Heart right ventricle (tissue), 16 donors: ENCODE results near the gene DIP2C. TPM values are rescaled to one million over a fixed set of nuclear protein-coding genes. Genes with fewer than 3 reads are reported as not detected.

Experiments used
- ATAC-seq, 8 donors: fragments of 200-7000 bp; cut with Tn5 transposase; one replicate each; pipeline ENCODE4 v1.9.1; 2020; ENCODE audit warnings: mild to moderate bottlenecking in 8 of 8, moderate library complexity in 8 of 8, moderate number of reproducible peaks in 1 of 8
- DNase-seq, 2 donors: peaks; one replicate each; pipeline ENCODE4 v3.0.0-alpha.2; 2020
- H3K27ac ChIP-seq, 10 donors: fragments of 200-600 bp; sonication (generic) in 2 of 10; one replicate each; pipeline versions ENCODE4 v1.5.0 to v1.8.0; 2020 to 2022; ENCODE audit warnings: mild to moderate bottlenecking in 3 of 10
- H3K27me3 ChIP-seq, 7 donors: fragments of 200-600 bp; one replicate each; pipeline ENCODE4 v1.8.0; 2021 to 2022; ENCODE audit warnings: mild to moderate bottlenecking in 2 of 7
- H3K36me3 ChIP-seq, 9 donors: fragments of 200-600 bp; sonication (generic) in 1 of 9; one replicate each; pipeline versions ENCODE4 v1.5.0 to v1.8.0; 2020 to 2022; ENCODE audit warnings: mild to moderate bottlenecking in 2 of 9
- H3K4me1 ChIP-seq, 9 donors: fragments of 200-600 bp; sonication (generic) in 1 of 9; one replicate each; pipeline versions ENCODE4 v1.5.0 to v1.8.0; 2020 to 2022; ENCODE audit warnings: mild to moderate bottlenecking in 4 of 9
- H3K4me3 ChIP-seq, 10 donors: fragments of 200-600 bp; sonication (generic) in 2 of 10; one replicate each; pipeline versions ENCODE4 v1.5.0 to v1.8.0; 2020 to 2022; ENCODE audit warnings: mild to moderate bottlenecking in 7 of 10, moderate library complexity in 2 of 10
- H3K9me3 ChIP-seq, 11 donors: fragments of 200-600 bp in 10 of 11; sonication (generic) in 2 of 11; one replicate each; pipeline versions ENCODE4 v1.5.0 to v1.8.0; 2013 to 2022; ENCODE audit warnings: mild to moderate bottlenecking in 2 of 11, control low read depth in 1 of 11, moderate library complexity in 1 of 11
- CTCF ChIP-seq, 9 donors: fragments of 200-600 bp; sonication (generic) in 2 of 9; IDR thresholded peaks; one replicate each; pipeline versions ENCODE4 v1.5.0 to v1.8.0; 2021 to 2022; ENCODE audit warnings: antibody characterized with exemption in 9 of 9, mild to moderate bottlenecking in 5 of 9, moderate library complexity in 1 of 9
- WGBS, 2 donors: extraction: QIAGEN DNeasy Blood & Tissue Kit; methylation state at CpG; one replicate each; pipeline ENCODE4 v1.1.7; 2013; ENCODE audit warnings: inconsistent platforms in 1 of 2; 5-methylcytosine and 5-hydroxymethylcytosine counted together
- intact Hi-C, 10 donors: fragments of 100-400 bp; cut with DNase I; formaldehyde crosslinking; loops; one replicate each; pipeline versions ENCODE4 v1.11.1 to v1.14.2; 2022
- polyA plus RNA-seq, 2 donors: library from polyadenylated mRNA; stranded (reverse); fragments of 200-250 nt; gene quantifications; one replicate each; pipeline ENCODE4 v1.2.3, GENCODE V29; 2013
- total RNA-seq, 10 donors: library from RNA; stranded (reverse); fragmentation: NEBNext Ultra II Directional in 3 of 10; extraction: Animal tissue kit (Norgen Biotek cat#: 25700) in 3 of 10; gene quantifications; one replicate each; pipeline versions ENCODE4 v1.2.1 to v1.2.4, GENCODE V29; 2021 to 2023
- donor health status: Arrhythmogenic right ventricular cardiomyopathy.
- donor health status: ischemic (EF 13 %, LVEDD 7.1; RV severe dilation, severe dysfunction).
- donor health status: healthy with polysubstance abuse.
- donor health status: DM: no; HTN: yes; CAD: no.
- donor health status: DM: no; HTN: no; CAD: no.
- donor health status: ischemic (EF 25% LVEDD 6.9; RV normal size, moderate dysfunction).
- donor health status: ischemic (EF 25% LVEDD 5.7; RV mildly dilated, moderate dysfunction).
- donor health status: healthy.
- donor health status: DM: yes; HTN: yes; CAD: no.
- donor health status: Ischemic cardiomyopathy.
- donor health status: ischemic (EF 35%, LVEDD 5.7; RV mildly dilated, moderate dysfunction).
- donor health status: nonischemic (EF 11% LVEDD 7.7; RV severe dilation, severe dysfunction).
- donor health status: DM: yes; HTN: yes; CAD: no.
- donor health status: PGD.
- donor health status: ischemic (EF 29% LVEDD 5.4; RV normal size, mild dysfunction).
- donor health status: nonischemic (EF 23%, LVEDD 6.1; RV moderate dilation, normal function).

Gene DIP2C
- total and polyA plus RNA-seq, 12 donors, result 7.1 to 48.2 (median 33.7) TPM

DNA sequence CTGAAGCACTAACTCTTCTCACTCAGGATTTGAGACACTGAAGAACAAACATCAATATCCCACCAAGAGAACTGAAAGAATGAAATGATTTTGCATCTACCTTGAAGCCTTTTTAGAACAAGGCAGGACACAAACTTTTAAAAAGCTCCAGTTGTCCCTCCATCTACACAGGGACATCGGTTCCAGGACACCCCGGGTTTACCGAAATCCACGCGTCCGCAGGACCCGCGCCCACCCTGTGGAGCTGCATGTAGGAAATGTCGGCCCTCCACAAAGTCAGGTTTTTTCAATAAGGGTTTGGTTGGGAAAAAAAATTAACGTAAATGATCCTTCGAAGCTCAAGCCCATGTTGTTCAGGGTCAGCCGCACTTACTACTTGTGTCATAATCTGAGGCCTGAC is 94.0 kb downstream of the DIP2C start:
- intact Hi-C loops, result loop anchor here in 2 of 10 donors (10.0 kb wide), 2 partner anchors 189 to 209 kb away; no protein-coding TSS in a partner anchor
- ATAC-seq (no peak), DNase-seq (no peak)
- WGBS, 2 donors, result 98 to 99% methylated on average over 12 of the region's 12 CpGs
- Histone ChIP-seq H3K36me3 (no peaks in the 10 kb centered on the region), H3K4me1 (peaks cover 0 to 51% (median 17%) of the 10 kb centered on the region in 9 donors), H3K27me3 (no peaks in the 10 kb centered on the region), H3K4me3 (no peak overlapping the region), H3K9me3 (no peaks in the 10 kb centered on the region), H3K27ac (no peak overlapping the region)
- TF ChIP-seq CTCF (IDR thresholded peaks at IDR 0.05), result no peak

GRCh38 chr10:594584-595270 is 94.7 kb downstream of the DIP2C start:
- H3K4me1 ChIP-seq, result peaks cover 0 to 48% (median 16%) of the 10 kb centered on the region in 9 donors
- no peak overlapping the region for H3K27ac ChIP-seq
- no peak overlapping the region for H3K4me3 ChIP-seq
- no peak for TF ChIP-seq CTCF (IDR thresholded peaks at IDR 0.05)
- ATAC-seq (no peak), DNase-seq (no peak)
- no peaks in the 10 kb centered on the region for H3K27me3 ChIP-seq
- no peaks in the 10 kb centered on the region for H3K9me3 ChIP-seq
- no peaks in the 10 kb centered on the region for H3K36me3 ChIP-seq
- intact Hi-C loops, result loop anchor here in 3 of 10 donors (5.0 to 10.0 kb wide), 3 partner anchors 82 to 210 kb away; no protein-coding TSS in a partner anchor
- WGBS, 2 donors, result 94 to 97% methylated on average over 28 of the region's 28 CpGs

DNA sequence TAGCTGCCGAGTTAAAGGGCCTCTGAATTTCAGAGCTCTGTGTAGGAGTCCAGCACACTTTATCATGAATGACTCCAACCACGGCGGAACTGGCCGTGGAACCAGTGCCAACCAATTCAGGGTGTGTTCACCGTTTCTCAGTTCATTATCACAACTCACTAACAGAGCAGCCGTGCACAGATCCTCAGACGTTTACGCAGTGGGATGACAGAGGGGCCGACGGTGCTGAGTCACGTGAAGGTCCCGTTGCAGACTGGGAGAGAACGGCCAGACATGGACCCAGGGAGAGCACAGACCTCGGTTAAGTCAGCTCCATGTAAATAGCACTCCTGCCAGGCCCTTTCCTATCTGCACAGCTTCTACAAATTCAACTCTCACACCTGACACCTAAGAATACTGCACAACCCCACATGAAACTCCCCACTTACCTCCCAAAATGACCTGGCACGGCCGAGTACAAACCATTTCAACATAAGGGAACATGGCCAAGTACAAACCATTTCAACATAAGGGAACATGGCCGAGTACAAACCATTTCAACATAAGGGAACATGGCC is 95.5 kb downstream of the DIP2C start:
- Histone ChIP-seq H3K4me1 (peaks cover under 1 to 43% (median 16%) of the 10 kb centered on the region in 9 donors), H3K27ac (peak overlapping the region in 5 of 10 donors; percentile 0 to 42 (median 22)), H3K27me3 (no peaks in the 10 kb centered on the region), H3K36me3 (no peaks in the 10 kb centered on the region), H3K9me3 (no peaks in the 10 kb centered on the region), H3K4me3 (peak overlapping the region in 1 of 10 donors; percentile 6)
- DNase-seq (peak in 1 of 2 donors; percentile 34), ATAC-seq (peak; percentile 34 to 86 (median 68))
- WGBS, 2 donors, result 47 to 54% methylated on average over 17 of the region's 17 CpGs
- no peak for TF ChIP-seq CTCF (IDR thresholded peaks at IDR 0.05)
- intact Hi-C loops, result loop anchor here in 3 of 10 donors (5.0 to 10.0 kb wide), 3 partner anchors 82 to 211 kb away; no protein-coding TSS in a partner anchor

DNA sequence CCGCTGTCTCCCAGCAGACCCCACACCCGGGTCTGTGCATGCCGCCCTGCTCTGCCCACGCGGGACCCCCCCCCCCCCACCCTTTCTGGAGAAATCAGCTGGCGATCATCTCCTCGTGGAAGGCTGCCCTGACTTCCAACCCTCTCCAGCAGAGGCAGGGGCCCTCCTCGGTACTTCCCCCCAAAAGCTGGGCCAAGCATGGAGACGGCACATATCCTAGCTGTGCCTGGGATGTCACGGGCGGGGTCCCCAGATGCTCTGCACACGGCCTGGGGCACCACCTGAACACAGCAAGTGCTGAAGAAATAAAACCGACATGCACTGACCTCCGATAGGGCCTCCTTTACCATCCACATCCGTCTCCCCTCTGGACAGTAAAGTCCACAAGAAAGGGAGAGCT is 96.0 kb downstream of the DIP2C start:
- H3K4me1 ChIP-seq, result peaks cover 0 to 45% (median 22%) of the 10 kb centered on the region in 9 donors
- H3K9me3 ChIP-seq, result no peaks in the 10 kb centered on the region
- peak overlapping the region in 5 of 10 donors; percentile 0 to 42 (median 22) for H3K27ac ChIP-seq
- no peak for TF ChIP-seq CTCF (IDR thresholded peaks at IDR 0.05)
- peak in 1 of 8 donors; percentile 6 for ATAC-seq
- H3K36me3 ChIP-seq, result no peaks in the 10 kb centered on the region
- peak overlapping the region in 1 of 10 donors; percentile 6 for H3K4me3 ChIP-seq
- intact Hi-C loops, result loop anchor here in 3 of 10 donors (5.0 to 10.0 kb wide), 3 partner anchors 81 to 211 kb away; no protein-coding TSS in a partner anchor
- DNase-seq, result no peak
- no peaks in the 10 kb centered on the region for H3K27me3 ChIP-seq
- WGBS, 2 donors, result 88 to 89% methylated on average over 14 to 15 of the region's 15 CpGs
